PFSK-1 (cell line): ENCODE results near the gene ARL8B.

Source experiments
- POLR2AphosphoS5 ChIP-seq: IDR thresholded peaks from 2 replicates; pipeline ENCODE4 v1.6.1; 2012; ENCODE audit warnings: low read depth, mild to moderate bottlenecking, control low read depth, low read length, moderate library complexity
- REST ChIP-seq, 2 experiments: IDR thresholded peaks; 2 replicates each; pipeline versions ENCODE4 v1.6.1 to v1.8.0; 2011 to 2012; ENCODE audit warnings: low read depth in 2 of 2, low read length in 2 of 2, control low read depth in 1 of 2, inconsistent platforms in 1 of 2, mild to moderate bottlenecking in 1 of 2, moderate library complexity in 1 of 2; ENCODE audit not compliant: insufficient read depth in 1 of 2

DNA sequence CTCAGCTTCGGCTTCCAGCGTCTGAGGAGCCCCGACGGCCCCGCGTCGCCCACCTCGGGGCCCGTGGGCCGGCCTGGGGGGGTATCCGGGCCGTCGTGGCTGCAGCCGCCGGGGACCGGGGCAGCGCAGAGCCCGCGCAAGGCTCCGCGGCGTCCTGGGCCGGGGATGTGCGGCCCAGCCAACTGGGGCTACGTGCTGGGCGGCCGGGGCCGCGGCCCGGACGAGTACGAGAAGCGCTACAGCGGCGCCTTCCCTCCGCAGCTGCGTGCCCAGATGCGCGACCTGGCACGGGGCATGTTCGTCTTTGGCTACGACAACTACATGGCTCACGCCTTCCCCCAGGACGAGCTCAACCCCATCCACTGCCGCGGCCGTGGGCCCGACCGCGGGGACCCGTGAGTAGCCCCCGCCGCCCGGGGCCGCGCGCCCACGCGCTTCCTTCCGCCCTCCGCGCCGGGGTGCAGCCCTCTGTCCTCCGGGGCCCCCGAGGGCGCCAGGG lies 65.9 kb downstream of the ARL8B start:
- TF ChIP-seq POLR2AphosphoS5, result no peak
- no peak for TF ChIP-seq REST (IDR thresholded peaks at IDR 0.05; ENCODE audit: insufficient read depth in 1 of 2, low read depth in 2 of 2, low read length in 2 of 2)
